ENCODE data around the gene TEX44. TPM values are rescaled to one million over a fixed set of nuclear protein-coding genes. Genes with fewer than 3 reads are reported as not detected.

Gene TEX44
- total RNA-seq, 3 donors from 2014 or later (not counting 1 experiment from before 2014, with no cell fraction given), result not detected

DNA sequence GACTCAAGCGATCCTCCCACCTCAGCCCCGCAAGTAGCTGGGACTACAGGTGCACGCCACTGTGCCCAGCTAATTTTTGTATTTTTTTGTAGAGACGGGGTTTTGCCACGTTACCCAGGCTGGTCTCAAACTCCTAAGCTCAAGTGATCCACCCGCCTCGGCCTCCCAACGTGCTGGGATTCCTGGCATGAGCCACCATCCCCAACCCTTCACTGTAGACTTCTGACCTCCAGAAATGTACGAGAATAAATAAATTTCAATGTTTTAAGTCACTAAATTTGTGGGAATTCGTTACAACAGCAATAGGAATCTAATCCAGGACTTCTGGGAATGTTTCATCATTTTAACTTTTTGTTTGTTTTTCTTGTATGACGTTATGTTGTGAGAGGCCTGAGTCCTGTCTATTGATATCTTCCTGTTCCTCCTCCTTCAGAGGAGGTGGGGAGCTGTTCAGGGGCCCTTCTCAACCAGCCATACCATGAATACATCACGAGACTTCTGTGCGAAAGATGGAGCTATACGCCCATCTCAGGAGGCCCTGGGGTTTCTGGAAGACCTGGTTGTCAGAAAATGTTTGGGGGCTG lies 40.0 kb downstream of the TEX44 start:
- Mint-ChIP-seq H3K36me3 (no peaks in the 10 kb centered on the region), H3K4me3 (no peak overlapping the region), H3K9me3 (no peaks in the 10 kb centered on the region), H3K4me1 (peaks cover 0 to 5% of the 10 kb centered on the region in 2 donors), H3K27me3 (ENCODE audit: low read depth in 2 of 2) (no peaks in the 10 kb centered on the region), H3K27ac (no peak overlapping the region)
- TF ChIP-seq, protein P1, sequence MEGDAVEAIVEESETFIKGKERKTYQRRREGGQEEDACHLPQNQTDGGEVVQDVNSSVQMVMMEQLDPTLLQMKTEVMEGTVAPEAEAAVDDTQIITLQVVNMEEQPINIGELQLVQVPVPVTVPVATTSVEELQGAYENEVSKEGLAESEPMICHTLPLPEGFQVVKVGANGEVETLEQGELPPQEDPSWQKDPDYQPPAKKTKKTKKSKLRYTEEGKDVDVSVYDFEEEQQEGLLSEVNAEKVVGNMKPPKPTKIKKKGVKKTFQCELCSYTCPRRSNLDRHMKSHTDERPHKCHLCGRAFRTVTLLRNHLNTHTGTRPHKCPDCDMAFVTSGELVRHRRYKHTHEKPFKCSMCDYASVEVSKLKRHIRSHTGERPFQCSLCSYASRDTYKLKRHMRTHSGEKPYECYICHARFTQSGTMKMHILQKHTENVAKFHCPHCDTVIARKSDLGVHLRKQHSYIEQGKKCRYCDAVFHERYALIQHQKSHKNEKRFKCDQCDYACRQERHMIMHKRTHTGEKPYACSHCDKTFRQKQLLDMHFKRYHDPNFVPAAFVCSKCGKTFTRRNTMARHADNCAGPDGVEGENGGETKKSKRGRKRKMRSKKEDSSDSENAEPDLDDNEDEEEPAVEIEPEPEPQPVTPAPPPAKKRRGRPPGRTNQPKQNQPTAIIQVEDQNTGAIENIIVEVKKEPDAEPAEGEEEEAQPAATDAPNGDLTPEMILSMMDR (IDR thresholded peaks at IDR 0.05), result no peak
- H3K9me3 ChIP-seq (ENCODE audit: control insufficient read depth, insufficient read depth, low read length), result no peaks in the 10 kb centered on the region
- peaks cover 11% of the 10 kb centered on the region for H3K4me1 ChIP-seq (ENCODE audit: control insufficient read depth, insufficient read depth, low read length)
- H3K27ac ChIP-seq (ENCODE audit: low read length), result no peak overlapping the region
- H3K4me3 ChIP-seq (ENCODE audit: low read length), result no peak overlapping the region
- H3K27me3 ChIP-seq (ENCODE audit: control insufficient read depth, insufficient read depth, low read length), result no peaks in the 10 kb centered on the region
- DNase-seq (no peak), ATAC-seq (no peak)
- H3K36me3 ChIP-seq (ENCODE audit: control insufficient read depth, insufficient read depth, low read length), result no peaks in the 10 kb centered on the region
- intact Hi-C loops (cut with micrococcal nuclease), result no loop called here
- WGBS (ENCODE audit: insufficient coverage), result 91% methylated on average over 14 of the region's 14 CpGs

DNA sequence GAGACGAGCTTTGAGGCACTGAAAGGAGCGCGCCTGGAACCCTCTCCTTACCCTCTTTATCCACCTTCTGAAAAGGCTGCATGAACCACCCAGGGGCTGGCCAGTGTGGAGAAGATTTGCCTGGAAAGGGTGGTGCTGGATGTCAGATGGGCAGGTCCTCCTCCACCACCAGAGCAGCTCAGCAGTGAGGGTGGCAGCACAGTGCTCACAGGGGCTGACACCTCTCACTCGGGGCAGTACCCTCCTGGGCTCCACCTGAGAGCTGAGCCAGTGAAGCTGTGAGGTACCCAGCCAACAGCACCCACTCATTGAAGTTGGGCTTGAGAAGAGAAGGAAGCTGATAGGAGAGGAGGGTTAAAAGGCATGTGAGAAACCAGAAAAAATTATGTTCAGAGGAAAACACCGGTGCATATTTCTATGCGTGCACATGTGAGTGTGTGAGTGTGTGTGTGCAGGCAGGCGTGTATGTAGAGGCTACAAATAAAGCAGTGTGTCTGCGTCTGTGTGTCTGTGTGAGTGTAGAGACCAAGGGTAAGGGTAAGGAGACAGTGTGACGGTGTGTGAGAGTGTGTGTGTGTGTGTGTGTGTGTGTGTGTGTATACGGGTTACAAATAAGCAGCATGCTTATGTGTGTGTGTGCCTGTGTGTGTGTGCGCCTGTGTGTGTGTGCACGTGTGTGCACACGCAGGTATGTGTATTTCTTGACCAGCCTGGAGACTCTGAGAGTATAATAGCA lies 40.7 kb downstream of the TEX44 start:
- Mint-ChIP-seq H3K27me3 (ENCODE audit: low read depth in 2 of 2) (no peaks in the 10 kb centered on the region), H3K9me3 (no peaks in the 10 kb centered on the region), H3K4me3 (no peak overlapping the region), H3K36me3 (no peaks in the 10 kb centered on the region), H3K4me1 (no peaks in the 10 kb centered on the region), H3K27ac (no peak overlapping the region)
- Histone ChIP-seq H3K27me3 (ENCODE audit: control insufficient read depth, insufficient read depth, low read length) (no peaks in the 10 kb centered on the region), H3K9me3 (ENCODE audit: control insufficient read depth, insufficient read depth, low read length) (no peaks in the 10 kb centered on the region), H3K27ac (ENCODE audit: low read length) (no peak overlapping the region), H3K4me1 (ENCODE audit: control insufficient read depth, insufficient read depth, low read length) (peaks cover 3% of the 10 kb centered on the region), H3K36me3 (ENCODE audit: control insufficient read depth, insufficient read depth, low read length) (no peaks in the 10 kb centered on the region), H3K4me3 (ENCODE audit: low read length) (no peak overlapping the region)
- ATAC-seq (no peak), DNase-seq (no peak)
- 87% methylated on average over 11 of the region's 13 CpGs for WGBS (ENCODE audit: insufficient coverage)
- intact Hi-C loops (cut with micrococcal nuclease), result no loop called here
- TF ChIP-seq, protein P1 (IDR thresholded peaks at IDR 0.05), result no peak

DNA sequence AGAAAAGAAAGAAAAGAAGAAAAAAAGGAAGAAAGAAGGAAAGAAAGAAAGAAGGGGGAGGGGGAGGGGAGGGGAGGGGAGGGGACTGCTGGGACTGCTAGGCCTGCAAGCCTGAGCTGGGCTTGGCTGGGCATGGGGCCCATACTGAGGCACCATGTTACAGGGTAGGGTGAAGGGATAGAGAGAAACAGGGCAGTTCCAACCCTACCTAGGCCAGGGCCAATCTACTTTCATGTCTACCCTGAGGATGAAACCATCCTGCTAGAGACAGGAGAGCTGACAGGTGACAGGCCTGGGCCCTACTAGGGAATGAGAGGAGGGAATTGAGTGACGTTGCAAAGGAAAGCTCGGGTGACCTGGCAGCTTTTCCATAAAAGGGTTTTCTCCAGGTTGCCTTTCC lies 41.7 kb downstream of the TEX44 start:
- H3K4me3 ChIP-seq (ENCODE audit: low read length), result no peak overlapping the region
- Mint-ChIP-seq H3K9me3 (no peaks in the 10 kb centered on the region), H3K27ac (no peak overlapping the region), H3K4me3 (no peak overlapping the region), H3K4me1 (no peaks in the 10 kb centered on the region), H3K36me3 (no peaks in the 10 kb centered on the region), H3K27me3 (ENCODE audit: low read depth in 2 of 2) (no peaks in the 10 kb centered on the region)
- TF ChIP-seq, protein P1 (IDR thresholded peaks at IDR 0.05), result no peak
- DNase-seq, result no peak
- no peaks in the 10 kb centered on the region for H3K27me3 ChIP-seq (ENCODE audit: control insufficient read depth, insufficient read depth, low read length)
- H3K36me3 ChIP-seq (ENCODE audit: control insufficient read depth, insufficient read depth, low read length), result no peaks in the 10 kb centered on the region
- ATAC-seq, result no peak
- no peaks in the 10 kb centered on the region for H3K4me1 ChIP-seq (ENCODE audit: control insufficient read depth, insufficient read depth, low read length)
- H3K27ac ChIP-seq (ENCODE audit: low read length), result no peak overlapping the region
- WGBS (ENCODE audit: insufficient coverage), result 95% methylated on average over 2 of the region's 2 CpGs
- H3K9me3 ChIP-seq (ENCODE audit: control insufficient read depth, insufficient read depth, low read length), result no peaks in the 10 kb centered on the region
- intact Hi-C loops (cut with micrococcal nuclease), result no loop called here
